HepG2 (cell line): ENCODE measurements around the gene ILRUN. TPM values are rescaled to one million over a fixed set of nuclear protein-coding genes. Genes with fewer than 3 reads are reported as not detected.
A peak's percentile ranks its signal among the peaks of the same experiment; 100 is the strongest.

Source experiments
- CBX5 ChIP-seq: sonication (generic); formaldehyde crosslinking; IDR thresholded peaks from 2 replicates; pipeline ENCODE4 v1.4.0; 2020; ENCODE audit warnings: missing genetic modification reagents, borderline replicate concordance
- CREBL2 ChIP-seq: sonication (generic); formaldehyde crosslinking; IDR thresholded peaks from 2 replicates; pipeline ENCODE4 v1.8.1; 2023; ENCODE audit warnings: missing genetic modification reagents, mild to moderate bottlenecking, borderline replicate concordance
- HMGXB4 ChIP-seq, 2 experiments: sonication (generic) in 1 of 2; formaldehyde crosslinking in 1 of 2; IDR thresholded peaks; 2 replicates each; pipeline versions ENCODE4 v1.4.0 to v1.6.1; 2018 to 2020; ENCODE audit warnings: missing genetic modification reagents in 2 of 2, borderline replicate concordance in 1 of 2, low read depth in 1 of 2, mild to moderate bottlenecking in 1 of 2, missing biosample characterization in 1 of 2
- MXD3 ChIP-seq: IDR thresholded peaks from 2 replicates; pipeline ENCODE4 v1.6.1; 2016; ENCODE audit warnings: mild to moderate bottlenecking, missing biosample characterization, missing genetic modification reagents
- NR3C1 ChIP-seq: sonication (generic); formaldehyde crosslinking; IDR thresholded peaks from 2 replicates; pipeline ENCODE4 v1.4.0; 2020; ENCODE audit warnings: missing genetic modification reagents
- SMAD9 ChIP-seq: sonication (generic); formaldehyde crosslinking; IDR thresholded peaks from 2 replicates; pipeline ENCODE4 v1.5.1; 2020; ENCODE audit warnings: mild to moderate bottlenecking, missing genetic modification reagents
- ZBTB49 ChIP-seq: sonication (generic); formaldehyde crosslinking; IDR thresholded peaks from 2 replicates; pipeline ENCODE4 v1.4.0; 2020; ENCODE audit warnings: missing genetic modification reagents, borderline replicate concordance
- ZBTB7A ChIP-seq: sonication (generic); formaldehyde crosslinking; IDR thresholded peaks from 2 replicates; pipeline ENCODE4 v1.8.0; 2022; ENCODE audit warnings: mild to moderate bottlenecking, missing genetic modification reagents
- ZC3H13 ChIP-seq: sonication (generic); formaldehyde crosslinking; IDR thresholded peaks from 2 replicates; pipeline ENCODE4 v1.8.1; 2023; ENCODE audit warnings: mild to moderate bottlenecking, missing genetic modification reagents, moderate library complexity
- ZNF12 ChIP-seq: sonication (generic); formaldehyde crosslinking; IDR thresholded peaks from 2 replicates; pipeline ENCODE4 v1.5.0; 2020; ENCODE audit warnings: missing genetic modification reagents
- ZNF431 ChIP-seq: sonication (generic); formaldehyde crosslinking; IDR thresholded peaks from 2 replicates; pipeline ENCODE4 v1.9.0; 2022; ENCODE audit warnings: missing genetic modification reagents, low read depth, mild to moderate bottlenecking, borderline replicate concordance
- ZNF547 ChIP-seq: sonication (generic); formaldehyde crosslinking; IDR thresholded peaks from 2 replicates; pipeline ENCODE4 v1.5.1; 2020; ENCODE audit warnings: mild to moderate bottlenecking, missing genetic modification reagents
- ZNF576 ChIP-seq: sonication (generic); formaldehyde crosslinking; IDR thresholded peaks from 2 replicates; pipeline ENCODE4 v1.4.0; 2020; ENCODE audit warnings: mild to moderate bottlenecking, missing genetic modification reagents
- ZNF670 ChIP-seq: sonication (generic); formaldehyde crosslinking; IDR thresholded peaks from 2 replicates; pipeline ENCODE4 v1.8.0; 2022; ENCODE audit warnings: mild to moderate bottlenecking, missing genetic modification reagents, borderline replicate concordance
- ZNF784 ChIP-seq: sonication (generic); formaldehyde crosslinking; IDR thresholded peaks from 2 replicates; pipeline ENCODE4 v1.5.1; 2020; ENCODE audit warnings: missing genetic modification reagents, mild to moderate bottlenecking, borderline replicate concordance
- ZNF879 ChIP-seq: sonication (generic); formaldehyde crosslinking; IDR thresholded peaks from 2 replicates; pipeline ENCODE4 v1.8.1; 2023; ENCODE audit warnings: missing genetic modification reagents
- polyA plus RNA-seq, 8 experiments: library from polyadenylated mRNA; depleted of rRNA in 3 of 8; stranded (reverse) in 7 of 8; unstranded in 1 of 8; fragments of >200 nt; fragmentation: Illumina TruSeq in 4 of 8; extraction: Trizol in 4 of 8; gene quantifications; 2 replicates each; pipeline versions ENCODE4 v1.2.1 to v1.2.3, GENCODE V29; 2011 to 2016; ENCODE audit warnings: low read depth in 4 of 8, missing spikeins in 1 of 8, mixed read lengths in 1 of 8; ENCODE audit not compliant: insufficient read depth in 1 of 8
- total RNA-seq, 5 experiments: library from RNA; depleted of rRNA; stranded (reverse); fragments of >200 nt; fragmentation: Illumina TruSeq; extraction: Trizol; gene quantifications; 2 replicates each; pipeline ENCODE4 v1.2.3, GENCODE V29; 2016; ENCODE audit warnings: low read depth in 1 of 5
- TF ChIP-seq, protein P1 (sequence below): sonication (generic); formaldehyde crosslinking; IDR thresholded peaks from 2 replicates; pipeline ENCODE4 v1.4.0; 2020; ENCODE audit warnings: missing genetic modification reagents, borderline replicate concordance

ILRUN gene
- total and polyA plus RNA-seq, 2 of the 13 experiments (the other 11 are each of a cell fraction or from before 2014, with no cell fraction given): 45.5 to 66.6 TPM

- TF ChIP-seq, protein P1, sequence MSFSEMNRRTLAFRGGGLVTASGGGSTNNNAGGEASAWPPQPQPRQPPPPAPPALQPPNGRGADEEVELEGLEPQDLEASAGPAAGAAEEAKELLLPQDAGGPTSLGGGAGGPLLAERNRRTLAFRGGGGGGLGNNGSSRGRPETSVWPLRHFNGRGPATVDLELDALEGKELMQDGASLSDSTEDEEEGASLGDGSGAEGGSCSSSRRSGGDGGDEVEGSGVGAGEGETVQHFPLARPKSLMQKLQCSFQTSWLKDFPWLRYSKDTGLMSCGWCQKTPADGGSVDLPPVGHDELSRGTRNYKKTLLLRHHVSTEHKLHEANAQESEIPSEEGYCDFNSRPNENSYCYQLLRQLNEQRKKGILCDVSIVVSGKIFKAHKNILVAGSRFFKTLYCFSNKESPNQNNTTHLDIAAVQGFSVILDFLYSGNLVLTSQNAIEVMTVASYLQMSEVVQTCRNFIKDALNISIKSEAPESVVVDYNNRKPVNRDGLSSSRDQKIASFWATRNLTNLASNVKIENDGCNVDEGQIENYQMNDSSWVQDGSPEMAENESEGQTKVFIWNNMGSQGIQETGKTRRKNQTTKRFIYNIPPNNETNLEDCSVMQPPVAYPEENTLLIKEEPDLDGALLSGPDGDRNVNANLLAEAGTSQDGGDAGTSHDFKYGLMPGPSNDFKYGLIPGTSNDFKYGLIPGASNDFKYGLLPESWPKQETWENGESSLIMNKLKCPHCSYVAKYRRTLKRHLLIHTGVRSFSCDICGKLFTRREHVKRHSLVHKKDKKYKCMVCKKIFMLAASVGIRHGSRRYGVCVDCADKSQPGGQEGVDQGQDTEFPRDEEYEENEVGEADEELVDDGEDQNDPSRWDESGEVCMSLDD (CRISPR knock-in tag): peak; percentile 40; the same call in 1 of the 2 replicates
- TF ChIP-seq ZNF670 (CRISPR knock-in tag) (0 out of 2 replicates have a peak, but pooled peaks have one; percentile 15), NR3C1 (CRISPR knock-in tag) (0 out of 2 replicates have a peak, but pooled peaks have one; percentile 3), ZNF576 (CRISPR knock-in tag) (0 out of 2 replicates have a peak, but pooled peaks have one; percentile 67), ZBTB7A (CRISPR knock-in tag) (no peak; the same call in 1 of the 2 replicates), ZNF784 (CRISPR knock-in tag) (peak; percentile 87; the same call in 1 of the 2 replicates), ZBTB49 (CRISPR knock-in tag) (no peak), ZNF879 (no peak), CREBL2 (peak; percentile 54; the same call in 1 of the 2 replicates), ZC3H13 (CRISPR knock-in tag) (no peak), ZNF431 (CRISPR knock-in tag) (0 out of 2 replicates have a peak, but pooled peaks have one; percentile 23), ZNF547 (CRISPR knock-in tag) (peak; percentile 71), MXD3 (peak; percentile 24; the same call in 1 of the 2 replicates), ZNF12 (CRISPR knock-in tag) (peak; percentile 60; the same call in 1 of the 2 replicates), SMAD9 (CRISPR knock-in tag) (0 out of 2 replicates have a peak, but pooled peaks have one; percentile 48), HMGXB4 (CRISPR knock-in tag; IDR thresholded peaks at IDR 0.05; ENCODE audit: borderline replicate concordance in 1 of 2, low read depth in 1 of 2) (peak in 1 of 2 experiments; percentile 44; a peak in 2 of 4 replicates), CBX5 (CRISPR knock-in tag) (peak; percentile 70; the same call in 1 of the 2 replicates)
These were observed 303 bp downstream of the ILRUN start (continued) for GRCh38 chr6:34696189-34696738.
